GM12891 (cell line): ENCODE measurements around the gene FOXE1.
A peak's percentile ranks its signal among the peaks of the same experiment; 100 is the strongest.

Experiments
- DNase-seq: peaks from one replicate; pipeline ENCODE4 v3.0.0; 2011; ENCODE audit warnings: low spot score; ENCODE audit not compliant: insufficient read length
- FAIRE-seq: peaks from 2 replicates; lab custom pipeline; 2011; peaks lifted over from hg19 to GRCh38; lab: Jason Lieb, UNC
- PAX5 ChIP-seq: IDR thresholded peaks from 2 replicates; pipeline ENCODE4 v1.6.1; 2011; ENCODE audit warnings: low read length, moderate library complexity, mild to moderate bottlenecking; ENCODE audit not compliant: insufficient read depth, severe bottlenecking
- POLR2A ChIP-seq: IDR thresholded peaks from 2 replicates; pipeline ENCODE4 v1.6.1; 2011; ENCODE audit warnings: low read depth, low read length, control low read depth
- POLR2AphosphoS5 ChIP-seq: IDR thresholded peaks from 2 replicates; pipeline ENCODE4 v1.6.1; 2011; ENCODE audit warnings: low read depth, low read length, control low read depth
- POU2F2 ChIP-seq: IDR thresholded peaks from 2 replicates; pipeline ENCODE4 v1.6.1; 2011; ENCODE audit warnings: low read depth, mild to moderate bottlenecking, control low read depth, low read length, moderate library complexity
- SPI1 ChIP-seq: IDR thresholded peaks from 2 replicates; pipeline ENCODE4 v1.6.1; 2011; ENCODE audit warnings: low read depth, low read length, control low read depth
- TAF1 ChIP-seq: IDR thresholded peaks from 2 replicates; pipeline ENCODE4 v1.6.1; 2011; ENCODE audit warnings: low read depth, low read length, control low read depth

Gene FOXE1

DNA sequence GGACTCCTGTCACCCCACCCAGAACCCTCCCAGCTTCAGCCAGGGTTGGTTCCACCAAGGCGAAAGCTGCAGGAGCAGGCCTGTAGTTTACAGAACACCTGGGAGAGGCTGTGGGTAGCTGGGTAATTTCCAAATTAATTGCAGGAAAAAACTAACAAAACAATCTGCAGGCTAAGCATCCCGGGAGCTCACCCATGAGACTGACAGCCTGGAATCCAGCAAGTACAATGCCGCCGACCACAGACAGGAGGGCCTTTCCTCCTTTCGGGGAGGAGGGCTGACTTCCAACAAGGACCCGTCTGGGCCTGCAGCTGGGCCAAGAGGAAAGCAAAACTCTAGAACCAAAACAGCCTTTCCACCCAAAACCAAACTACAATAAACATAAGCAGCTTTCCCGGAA, 10.3 kb downstream of the FOXE1 start:
- FAIRE-seq (no peak), DNase-seq (no peak)
- TF ChIP-seq TAF1 (no peak), POLR2A (no peak), SPI1 (no peak), POLR2AphosphoS5 (no peak), POU2F2 (no peak), PAX5 (no peak)

DNA sequence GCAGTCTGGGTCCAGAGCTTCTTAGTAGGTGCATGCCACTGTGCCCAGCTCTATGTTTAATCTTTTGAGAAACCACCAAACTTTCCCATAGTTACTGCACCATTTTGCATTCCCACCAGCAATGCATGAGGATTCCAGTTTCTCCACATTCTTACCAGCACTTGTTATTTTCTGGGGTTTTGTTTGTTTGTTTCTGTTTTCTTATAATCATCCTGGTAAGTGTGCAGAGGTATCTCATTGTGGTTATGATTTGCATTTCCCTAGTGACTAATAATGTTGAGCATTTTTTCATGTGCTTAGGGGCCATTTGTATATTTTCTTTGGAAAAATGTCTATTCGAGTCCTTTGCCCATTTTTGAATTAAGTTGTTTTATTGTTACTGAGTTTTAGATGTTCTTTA, 11.4 kb downstream of the FOXE1 start:
- FAIRE-seq = no peak
- TF ChIP-seq POU2F2 (no peak), SPI1 (no peak), PAX5 (no peak), TAF1 (no peak), POLR2AphosphoS5 (no peak), POLR2A (no peak)
- no peak for DNase-seq

DNA sequence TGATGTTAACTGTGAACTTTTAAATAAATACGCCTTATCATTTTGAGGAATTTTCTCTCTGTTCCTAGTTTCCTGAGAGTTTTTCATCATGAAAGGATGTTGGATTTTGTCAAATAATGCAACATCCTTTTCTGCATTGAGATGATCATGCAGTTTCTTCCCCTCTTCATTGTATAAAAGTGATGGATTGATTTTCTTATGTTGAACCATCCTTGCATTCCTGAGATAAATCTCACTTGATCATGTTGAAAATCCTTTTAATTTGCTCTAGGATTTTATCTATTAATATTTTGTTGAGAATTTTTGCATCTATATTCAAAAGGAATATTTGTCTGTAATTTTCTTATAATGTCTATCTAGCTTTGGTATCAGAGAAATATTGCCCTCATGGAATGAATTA, 13.3 kb downstream of the FOXE1 start:
- TF ChIP-seq POLR2A (no peak), PAX5 (no peak), SPI1 (no peak), POU2F2 (no peak), TAF1 (no peak), POLR2AphosphoS5 (no peak)
- DNase-seq (no peak), FAIRE-seq (no peak)

DNA sequence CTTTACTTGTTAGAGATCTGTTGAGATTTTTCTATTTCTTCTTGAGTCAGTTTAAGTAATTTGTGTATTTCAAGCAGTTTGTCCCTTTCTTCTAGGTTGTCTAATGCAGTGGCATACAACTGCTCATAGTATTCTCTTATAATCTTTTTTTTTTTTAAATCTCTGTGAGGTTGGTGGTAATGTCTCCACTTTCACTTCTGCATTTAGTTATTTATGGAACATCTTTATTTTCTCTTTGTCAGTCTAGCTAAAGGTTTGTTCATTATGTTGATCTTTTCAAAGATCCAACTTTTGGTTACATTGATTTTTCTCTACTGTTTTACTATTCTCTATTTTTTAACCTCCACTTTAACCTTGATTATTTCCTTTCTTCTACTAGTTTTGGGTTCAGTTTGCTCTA, 13.8 kb downstream of the FOXE1 start:
- DNase-seq = no peak
- no peak for TF ChIP-seq POLR2AphosphoS5
- peak; percentile 86 for TF ChIP-seq SPI1
- FAIRE-seq = no peak

DNA sequence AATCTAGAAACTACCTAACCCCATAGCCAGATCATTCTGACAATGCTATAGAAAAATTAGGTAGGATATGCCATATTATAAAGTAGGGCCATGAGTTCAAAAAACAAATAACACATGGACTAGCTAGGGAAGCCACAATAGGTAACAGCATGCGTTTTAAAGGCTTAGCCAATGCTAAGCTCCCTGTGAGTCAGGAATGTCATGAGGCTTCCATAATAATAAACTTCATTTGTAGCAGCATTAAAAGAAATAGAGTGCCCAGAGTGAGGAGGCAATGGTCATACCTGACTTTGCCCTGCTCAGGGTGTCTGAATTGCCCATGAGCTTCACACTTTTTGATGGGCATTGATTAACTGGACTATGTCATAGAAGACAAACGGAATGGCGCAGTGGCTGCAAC, 15.8 kb downstream of the FOXE1 start:
- FAIRE-seq (no peak), DNase-seq (no peak)
- TF ChIP-seq POLR2A (no peak), PAX5 (no peak), TAF1 (no peak), SPI1 (no peak), POU2F2 (no peak), POLR2AphosphoS5 (no peak)

DNA sequence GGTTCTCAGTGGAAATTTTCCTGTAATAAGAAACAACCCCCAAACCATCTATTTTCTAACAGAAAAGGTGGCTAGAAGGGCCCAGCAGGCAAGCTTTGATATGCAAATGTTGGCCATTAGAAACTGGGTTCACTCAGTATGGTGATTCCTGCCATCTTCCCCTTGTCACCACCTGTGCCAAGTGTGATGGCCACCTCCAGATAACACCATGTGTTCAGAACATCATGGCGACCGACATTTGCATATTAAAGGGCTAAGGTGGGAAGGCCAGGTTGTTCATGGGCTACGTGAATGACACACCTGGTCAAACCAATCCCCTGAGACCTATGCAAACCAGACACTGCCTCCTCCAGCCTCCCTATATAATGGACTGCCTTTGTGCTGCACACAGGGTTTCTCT, 20.4 kb downstream of the FOXE1 start:
- DNase-seq (no peak), FAIRE-seq (no peak)
- TF ChIP-seq POLR2A (no peak), POLR2AphosphoS5 (no peak), SPI1 (no peak), POU2F2 (no peak), PAX5 (no peak), TAF1 (no peak)

DNA sequence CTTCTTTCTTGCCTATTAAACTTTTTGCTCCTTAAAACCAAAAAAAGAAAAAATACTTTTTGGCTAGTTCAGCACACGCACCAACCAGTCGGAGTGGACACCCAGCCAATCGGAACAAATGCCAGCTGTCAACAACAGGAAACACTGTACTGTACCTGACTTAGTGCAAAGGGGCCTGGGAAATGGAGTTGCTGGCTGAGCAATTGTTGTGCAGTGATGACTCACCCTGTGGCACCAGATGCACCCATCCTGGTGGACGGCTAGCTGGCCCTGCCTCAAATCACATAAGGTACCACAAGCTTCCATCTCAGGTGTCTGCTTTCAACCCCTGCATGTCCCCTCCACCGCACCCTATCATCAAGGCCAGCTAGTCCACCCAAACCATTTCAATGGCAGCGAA, 20.9 kb downstream of the FOXE1 start:
- FAIRE-seq = no peak
- TF ChIP-seq TAF1 (no peak), POU2F2 (no peak), POLR2AphosphoS5 (no peak), SPI1 (no peak), PAX5 (no peak), POLR2A (no peak)
- DNase-seq = no peak

DNA sequence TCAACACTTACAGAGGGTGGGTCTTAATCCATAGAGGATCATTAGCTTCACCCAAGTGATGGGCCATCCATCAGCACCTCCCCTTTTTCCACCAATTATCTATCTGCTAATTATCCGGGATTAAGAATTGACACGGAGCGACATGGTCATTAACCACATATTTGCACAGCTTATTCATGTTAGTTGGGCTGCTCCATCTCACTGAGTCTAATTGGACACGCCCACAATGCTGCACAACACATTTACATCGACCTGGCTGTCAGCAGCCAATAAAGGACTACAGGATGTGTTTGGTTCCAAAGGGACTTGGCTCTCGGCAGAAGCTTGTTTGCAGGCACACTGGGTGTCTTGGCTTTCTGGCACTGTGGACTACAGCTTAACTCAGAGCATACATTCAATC, 21.6 kb downstream of the FOXE1 start:
- FAIRE-seq (no peak), DNase-seq (no peak)
- TF ChIP-seq TAF1 (no peak), POU2F2 (no peak), POLR2AphosphoS5 (no peak), POLR2A (no peak), SPI1 (no peak), PAX5 (no peak)

DNA sequence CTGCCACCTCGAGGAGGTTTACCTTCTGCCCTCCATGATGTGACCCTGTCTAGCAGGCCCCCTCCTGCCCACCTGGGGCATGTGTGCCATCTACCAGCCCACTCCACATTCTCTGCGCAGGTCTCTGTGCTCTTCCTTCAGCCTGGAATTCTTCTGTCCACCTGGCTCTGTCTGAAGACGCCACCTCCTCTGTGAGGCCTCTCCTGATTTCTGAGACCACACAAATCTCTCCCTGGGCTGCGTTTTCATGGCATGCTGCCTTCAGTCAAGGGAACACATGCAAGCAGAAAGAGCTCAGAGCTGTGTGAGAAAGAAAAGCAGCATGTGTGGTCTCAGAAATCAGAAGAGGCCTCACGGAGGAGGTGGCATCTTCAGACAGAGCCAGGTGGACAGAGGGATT, 22.1 kb downstream of the FOXE1 start:
- TF ChIP-seq POLR2AphosphoS5 (no peak), SPI1 (no peak), POU2F2 (no peak), POLR2A (no peak), PAX5 (no peak), TAF1 (no peak)
- FAIRE-seq (no peak), DNase-seq (no peak)

DNA sequence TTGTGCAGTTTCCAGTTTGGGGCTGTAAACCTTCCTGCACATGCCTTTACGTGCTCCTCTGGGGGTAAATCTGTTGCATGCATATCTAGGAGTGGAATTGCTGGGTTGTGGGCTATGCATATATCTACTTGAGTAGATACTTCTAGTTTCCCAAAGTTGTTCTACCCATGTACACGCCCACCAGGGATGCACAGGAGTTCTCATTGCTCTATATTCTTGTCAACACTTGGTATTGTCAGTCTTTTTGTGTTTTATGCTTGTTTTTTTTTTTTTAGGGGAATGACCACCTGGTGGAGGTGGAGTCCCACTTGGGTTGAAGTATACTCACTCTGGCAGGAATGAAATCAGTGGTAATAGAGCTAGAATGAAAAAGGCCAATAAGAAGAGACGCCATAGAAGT, 23.0 kb downstream of the FOXE1 start:
- TF ChIP-seq SPI1 (no peak), TAF1 (no peak), PAX5 (no peak), POU2F2 (no peak), POLR2A (no peak), POLR2AphosphoS5 (no peak)
- no peak for FAIRE-seq
- no peak for DNase-seq

DNA sequence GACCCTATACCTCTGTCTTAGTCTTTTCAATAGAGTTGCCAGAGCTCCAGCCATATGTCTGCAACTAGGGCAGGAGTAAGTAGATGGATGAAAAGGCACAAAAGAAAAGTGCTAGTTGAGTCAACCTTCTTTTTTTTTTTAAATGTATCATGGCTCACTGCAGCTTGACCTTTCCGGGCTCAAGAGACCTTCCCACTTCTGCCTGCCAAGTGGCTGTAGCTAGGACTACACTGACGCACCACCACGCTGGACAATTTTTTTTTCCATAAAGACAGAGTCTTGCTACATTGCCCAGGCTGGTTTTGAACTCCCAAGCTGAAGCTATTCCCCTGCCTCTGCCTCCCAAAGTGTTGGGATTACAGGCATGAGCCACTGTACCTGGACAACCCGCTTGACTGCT, 27.3 kb downstream of the FOXE1 start:
- FAIRE-seq (no peak), DNase-seq (no peak)
- TF ChIP-seq POLR2A = no peak
- TF ChIP-seq SPI1 = no peak
- TF ChIP-seq PAX5 = no peak
- no peak for TF ChIP-seq POLR2AphosphoS5
- TF ChIP-seq TAF1 = no peak
- no peak for TF ChIP-seq POU2F2
